MCF 10A (cell line): ENCODE results near the gene TLK1. TPM values are rescaled to one million over a fixed set of nuclear protein-coding genes. Genes with fewer than 3 reads are reported as not detected.
A peak's percentile ranks its signal among the peaks of the same experiment; 100 is the strongest.

Experiments used
- BruUV-seq: library from RNA; stranded (reverse); fragments of 400-500 nt; replicated peaks from 2 replicates; lab custom pipeline; 2021; lab: Mats Ljungman, UMichigan
- CTCF ChIA-PET: fragments of 300-600 bp; sonication (Branson Sonifier 250); formaldehyde crosslinking; extraction: SDS; loops from one replicate; lab custom pipeline; 2021; ENCODE audit warnings: antibody characterized with exemption, inconsistent platforms; lab: Yijun Ruan, JAX
- POLR2A ChIA-PET: fragments of 300-600, 350-650 bp; sonication (Branson Sonifier 250); formaldehyde crosslinking; extraction: SDS; loops from one replicate; lab custom pipeline; 2020; ENCODE audit warnings: antibody characterized with exemption, inconsistent platforms; lab: Yijun Ruan, JAX
- DNase-seq: peaks from one replicate; pipeline ENCODE4 v3.0.0-alpha.2; 2018; ENCODE audit not compliant: unreplicated experiment
- H3K27ac Mint-ChIP-seq: one replicate; pipeline ENCODE4 v1.8.0; 2022; ENCODE audit warnings: mild to moderate bottlenecking, low read depth, mixed read lengths; ENCODE audit not compliant: unreplicated experiment
- H3K27me3 Mint-ChIP-seq: one replicate; pipeline ENCODE4 v1.8.0; 2022; ENCODE audit warnings: mixed read lengths; ENCODE audit not compliant: insufficient read depth, unreplicated experiment
- H3K36me3 Mint-ChIP-seq: one replicate; pipeline ENCODE4 v1.8.0; 2022; ENCODE audit warnings: mild to moderate bottlenecking, moderate library complexity, mixed read lengths; ENCODE audit not compliant: insufficient read depth, unreplicated experiment
- H3K4me1 Mint-ChIP-seq: one replicate; pipeline ENCODE4 v1.8.0; 2022; ENCODE audit warnings: mixed read lengths; ENCODE audit not compliant: insufficient read depth, unreplicated experiment
- H3K4me3 Mint-ChIP-seq: one replicate; pipeline ENCODE4 v1.8.0; 2022; ENCODE audit warnings: mild to moderate bottlenecking, moderate library complexity, mixed read lengths; ENCODE audit not compliant: unreplicated experiment
- H3K9me3 Mint-ChIP-seq: one replicate; pipeline ENCODE4 v1.8.0; 2022; ENCODE audit warnings: mixed read lengths; ENCODE audit not compliant: unreplicated experiment
- CTCF ChIP-seq: fragments of 200-600 bp; IDR thresholded peaks from one replicate; pipeline ENCODE4 v1.8.0; 2022; ENCODE audit warnings: antibody characterized with exemption, mild to moderate bottlenecking; ENCODE audit not compliant: unreplicated experiment
- intact Hi-C: fragments of 100-400 bp; cut with micrococcal nuclease; formaldehyde crosslinking; loops from 2 replicates; pipeline ENCODE4 v1.14.1; 2022
- total RNA-seq: library from RNA; stranded (reverse); gene quantifications from 2 replicates; pipeline ENCODE4 v1.2.3, GENCODE V29; 2022

TLK1 gene
- total RNA-seq, 1 experiment from 2014 or later, result 60.6 TPM

- TF ChIP-seq CTCF, result no peak
- H3K9me3 Mint-ChIP-seq, result no peaks in the 10 kb centered on the region
- no TSS peak for BruUV-seq
- intact Hi-C loops, result no loop called here
- H3K27me3 Mint-ChIP-seq, result no peaks in the 10 kb centered on the region
- POLR2A ChIA-PET, result interaction anchor here (0.6 to 1.0 kb wide), 2 partner anchors 24 to 38 kb away, joined by 3 read pairs; no protein-coding TSS in a partner anchor
- H3K4me3 Mint-ChIP-seq, result no peak overlapping the region
- H3K27ac Mint-ChIP-seq, result no peak overlapping the region
- H3K4me1 Mint-ChIP-seq, result peaks cover 8% of the 10 kb centered on the region
- peaks cover 45% of the 10 kb centered on the region for H3K36me3 Mint-ChIP-seq
- CTCF ChIA-PET, result interaction anchor here (0.8 kb wide), 1 partner anchor 73 kb away, joined by 3 read pairs; no protein-coding TSS in a partner anchor
- DNase-seq, result no peak
These were observed 191.7 kb downstream of the TLK1 start for GRCh38 chr2:170969030-170969429.

- no TSS peak for BruUV-seq
- ChIA-PET CTCF (interaction anchor here (0.8 kb wide), 1 partner anchor 72 kb away, joined by 3 read pairs; no protein-coding TSS in a partner anchor), POLR2A (interaction anchor here (0.6 to 1.0 kb wide), 2 partner anchors 24 to 37 kb away, joined by 3 read pairs; no protein-coding TSS in a partner anchor)
- intact Hi-C loops, result no loop called here
- no peaks in the 10 kb centered on the region for H3K9me3 Mint-ChIP-seq
- H3K4me3 Mint-ChIP-seq, result no peak overlapping the region
- H3K27ac Mint-ChIP-seq, result no peak overlapping the region
- peaks cover 8% of the 10 kb centered on the region for H3K4me1 Mint-ChIP-seq
- no peaks in the 10 kb centered on the region for H3K27me3 Mint-ChIP-seq
- peaks cover 51% of the 10 kb centered on the region for H3K36me3 Mint-ChIP-seq
- no peak for TF ChIP-seq CTCF
- DNase-seq, result no peak
These were observed 192.3 kb downstream of the TLK1 start for GRCh38 chr2:170968205-170969003.

- no peaks in the 10 kb centered on the region for H3K9me3 Mint-ChIP-seq
- no peak overlapping the region for H3K27ac Mint-ChIP-seq
- ChIA-PET CTCF (interaction anchor here (0.7 kb wide), 1 partner anchor 16 kb away, joined by 4 read pairs; no protein-coding TSS in a partner anchor), POLR2A (interaction anchor here (0.7 to 1.5 kb wide), 2 partner anchors 49 to 465 kb away, joined by 3 to 4 read pairs; no protein-coding TSS in a partner anchor)
- H3K4me3 Mint-ChIP-seq, result no peak overlapping the region
- no peaks in the 10 kb centered on the region for H3K27me3 Mint-ChIP-seq
- BruUV-seq, result no TSS peak
- no peak for DNase-seq
- TF ChIP-seq CTCF, result no peak
- intact Hi-C loops, result no loop called here
- H3K36me3 Mint-ChIP-seq, result peaks cover 60% of the 10 kb centered on the region
- H3K4me1 Mint-ChIP-seq, result peaks cover 8% of the 10 kb centered on the region
These were observed 193.1 kb downstream of the TLK1 start for GRCh38 chr2:170967553-170967952.

GRCh38 chr2:170966648-170967396 lies 193.9 kb downstream of the TLK1 start:
- no peaks in the 10 kb centered on the region for H3K9me3 Mint-ChIP-seq
- H3K27ac Mint-ChIP-seq, result no peak overlapping the region
- POLR2A ChIA-PET, result interaction anchor here (0.7 to 2.5 kb wide), 5 partner anchors 11 to 466 kb away, joined by 3 to 8 read pairs (median 4); partner anchors contain the start of gene GORASP2
- peaks cover 67% of the 10 kb centered on the region for H3K36me3 Mint-ChIP-seq
- intact Hi-C loops, result no loop called here
- H3K4me1 Mint-ChIP-seq, result peaks cover 8% of the 10 kb centered on the region
- H3K27me3 Mint-ChIP-seq, result no peaks in the 10 kb centered on the region
- no peak for TF ChIP-seq CTCF
- no TSS peak for BruUV-seq
- CTCF ChIA-PET, result interaction anchor here (0.6 to 0.7 kb wide), 4 partner anchors 15 to 463 kb away, joined by 3 to 6 read pairs (median 4); no protein-coding TSS in a partner anchor
- DNase-seq, result peak; percentile 21
- no peak overlapping the region for H3K4me3 Mint-ChIP-seq
